NCI-H510A (cell line): ENCODE measurements around the gene KDM2B.
A peak's percentile ranks its signal among the peaks of the same experiment; 100 is the strongest.

ENCODE experiments used
- DNase-seq: peaks from one replicate; lab custom pipeline; 2025; lab: John Stamatoyannopoulos, UW

KDM2B gene

GRCh38 chr12:121561009-121561395 is 19.8 kb downstream of the KDM2B start:
- no peak for DNase-seq

GRCh38 chr12:121560392-121561008 is 20.3 kb downstream of the KDM2B start:
- DNase-seq = no peak

- no peak for DNase-seq
Observed at GRCh38 chr12:121558956-121559355, 21.9 kb downstream of the KDM2B start.

- no peak for DNase-seq
Observed at GRCh38 chr12:121550974-121551634, 29.7 kb downstream of the KDM2B start.

- no peak for DNase-seq
Observed at GRCh38 chr12:121549075-121549474, 31.7 kb downstream of the KDM2B start.

- no peak for DNase-seq
Observed at GRCh38 chr12:121545480-121545879, 35.3 kb downstream of the KDM2B start.

GRCh38 chr12:121543786-121544185 is 37.0 kb downstream of the KDM2B start:
- no peak for DNase-seq

GRCh38 chr12:121539908-121540307 is 40.9 kb downstream of the KDM2B start:
- no peak for DNase-seq

GRCh38 chr12:121538699-121539061 is 42.1 kb downstream of the KDM2B start:
- peak; percentile 33 for DNase-seq

- DNase-seq = peak; percentile 45
Observed at GRCh38 chr12:121537814-121538698, 42.8 kb downstream of the KDM2B start.

- peak; percentile 34 for DNase-seq
Observed at GRCh38 chr12:121536899-121537813, 43.7 kb downstream of the KDM2B start.

GRCh38 chr12:121536054-121536898 is 44.5 kb downstream of the KDM2B start:
- peak; percentile 76 for DNase-seq

GRCh38 chr12:121535150-121536053 is 45.4 kb downstream of the KDM2B start:
- DNase-seq = no peak

- no peak for DNase-seq
Observed at GRCh38 chr12:121534495-121535148, 46.2 kb downstream of the KDM2B start.

GRCh38 chr12:121533394-121534090 is 47.3 kb downstream of the KDM2B start:
- DNase-seq = no peak

- DNase-seq = no peak
Observed at GRCh38 chr12:121532503-121533393, 48.1 kb downstream of the KDM2B start.

GRCh38 chr12:121531356-121531750 is 49.5 kb downstream of the KDM2B start:
- DNase-seq = no peak
